NCI-H526 treated with DMSO at 0.1 percent for 48 hours (cell line): ENCODE results near the gene NAV2.
"Not testable (repeated sequence)": the region's sequence is repeated elsewhere in the genome, so short reads cannot be mapped to it uniquely, and the experiment has no call there.

Experiments
- DNase-seq: peaks from one replicate; lab custom pipeline; 2025; lab: John Stamatoyannopoulos, UW

NAV2 gene

GRCh38 chr11:20058749-20059458 is 346.3 kb downstream of the NAV2 start:
- DNase-seq = no peak

DNA sequence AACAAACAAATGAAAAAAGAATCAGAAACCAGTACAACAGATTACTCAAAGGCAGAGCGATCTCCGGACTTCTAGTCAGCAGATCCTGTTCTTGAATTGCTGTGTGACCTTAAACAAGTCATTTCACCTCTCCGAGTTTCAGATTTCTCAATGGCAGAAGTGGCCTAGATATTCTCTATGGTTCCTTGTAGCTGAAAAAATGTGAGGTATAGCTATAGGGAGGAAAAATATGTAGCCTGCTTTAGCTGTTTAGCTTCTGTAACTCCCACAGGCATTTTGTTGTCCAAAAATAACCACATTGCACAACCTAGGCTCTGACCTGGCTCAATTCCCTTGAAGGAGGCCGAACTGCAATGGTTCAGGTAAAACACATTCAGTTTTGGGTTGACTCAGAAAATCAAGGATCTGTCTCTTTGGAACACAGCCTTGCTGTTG is 347.0 kb downstream of the NAV2 start:
- DNase-seq = no peak

DNA sequence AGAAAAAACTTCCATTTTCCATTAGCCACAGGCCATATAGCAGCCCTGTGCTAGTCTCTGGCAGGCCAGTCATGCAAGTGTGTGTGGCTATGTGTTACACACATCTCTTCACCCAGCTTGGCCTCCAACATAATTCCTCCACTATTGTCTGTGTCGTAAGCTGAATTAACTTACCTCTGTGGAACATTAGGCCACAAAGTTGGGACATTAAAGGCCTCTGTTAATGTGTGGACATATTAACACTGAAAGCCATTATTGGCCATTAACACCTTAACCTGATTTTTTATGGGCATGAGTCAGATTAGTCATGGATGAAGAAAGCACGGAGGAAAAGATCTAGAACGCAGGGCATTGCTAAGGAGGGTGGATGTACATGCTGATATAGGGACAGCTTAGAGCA is 347.5 kb downstream of the NAV2 start:
- no peak for DNase-seq

- no peak for DNase-seq
Measured at GRCh38 chr11:20060647-20061205, 348.1 kb downstream of the NAV2 start.

DNA sequence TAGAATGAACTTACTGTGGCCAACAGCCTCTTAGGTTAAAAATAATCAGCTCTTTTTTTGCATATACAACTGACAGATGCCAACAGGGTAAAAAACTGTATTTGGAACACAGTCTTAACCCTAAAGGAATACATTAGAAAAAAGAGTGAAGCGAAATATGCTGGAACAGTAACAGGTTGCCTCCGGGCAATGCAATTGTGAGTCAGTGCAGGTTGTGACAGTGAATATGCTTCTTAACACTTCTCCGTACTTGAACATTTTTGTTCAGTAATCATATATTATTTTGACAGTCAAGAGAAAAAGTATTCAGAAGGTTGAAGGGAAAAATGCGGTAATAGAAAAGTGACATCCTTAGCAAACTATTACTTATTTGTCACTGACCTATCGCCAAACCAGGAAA is 349.1 kb downstream of the NAV2 start:
- DNase-seq = no peak

DNA sequence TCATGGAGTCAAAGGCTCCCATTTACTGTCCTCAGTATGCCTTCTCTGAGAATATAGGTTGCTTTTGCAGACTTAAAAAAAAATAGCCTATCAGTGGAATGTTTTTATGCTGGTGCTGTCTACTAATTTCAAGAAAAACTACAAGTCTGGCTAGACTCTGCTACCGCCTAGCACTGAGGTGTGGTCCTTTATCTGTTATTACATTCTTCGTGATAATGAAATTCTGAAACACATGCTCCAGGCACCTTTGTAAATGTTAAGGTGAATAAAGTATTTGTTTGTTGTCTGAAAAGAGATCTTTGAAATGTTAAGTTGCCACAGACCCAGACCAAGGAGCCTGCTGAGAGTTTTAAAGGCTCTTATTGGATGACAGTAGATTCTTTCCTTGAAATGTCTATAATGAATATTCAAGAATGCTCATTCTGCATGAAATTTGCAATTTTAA is 352.3 kb downstream of the NAV2 start:
- no peak for DNase-seq

GRCh38 chr11:20065406-20065805 is 352.8 kb downstream of the NAV2 start:
- DNase-seq = no peak

GRCh38 chr11:20066013-20066782 is 353.6 kb downstream of the NAV2 start:
- DNase-seq = no peak

- DNase-seq = no peak
Measured at GRCh38 chr11:20066783-20067156, 354.1 kb downstream of the NAV2 start.

DNA sequence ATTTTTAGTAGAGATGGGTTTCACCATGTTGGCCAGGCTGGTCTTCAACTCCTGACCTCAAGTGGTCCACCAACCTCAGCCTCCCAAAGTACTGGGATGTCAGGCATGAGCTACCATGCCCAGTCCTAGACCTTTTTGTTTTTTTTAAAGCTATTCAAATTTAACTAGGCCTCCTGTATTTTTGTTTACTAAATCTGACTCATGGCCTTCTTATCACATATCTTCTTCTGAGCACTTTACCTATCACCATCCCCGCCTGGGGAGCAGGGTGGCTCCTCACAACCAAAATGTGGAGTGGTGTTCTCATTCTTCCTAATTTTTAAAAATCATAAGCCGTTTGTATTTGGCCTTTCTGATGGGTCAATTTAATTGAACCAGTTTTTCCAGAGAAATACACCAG is 355.0 kb downstream of the NAV2 start:
- DNase-seq = no peak

- no peak for DNase-seq
Measured at GRCh38 chr11:20068691-20069090, 356.1 kb downstream of the NAV2 start.

GRCh38 chr11:20070459-20070858 is 357.8 kb downstream of the NAV2 start:
- DNase-seq = peak; percentile 20

DNA sequence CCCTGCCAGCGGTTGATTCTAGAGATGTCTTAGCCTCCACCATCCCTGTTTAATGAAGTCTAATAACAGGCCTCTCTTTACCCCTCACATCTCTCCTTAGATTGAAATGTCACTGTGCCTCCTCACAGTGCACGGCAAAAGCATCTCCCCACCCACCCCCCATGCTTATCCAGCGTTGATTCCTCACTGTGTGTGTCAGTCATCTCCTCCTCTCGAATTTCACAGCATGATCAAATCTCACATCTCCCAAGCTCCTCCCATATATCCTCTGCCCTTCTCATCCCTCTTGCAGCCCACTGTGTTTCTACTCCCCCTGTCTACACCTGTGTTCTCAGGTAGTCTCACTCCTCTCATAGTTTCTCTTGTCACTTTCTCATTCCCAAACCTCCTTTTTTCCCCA is 363.0 kb downstream of the NAV2 start:
- DNase-seq = no peak

- no peak for DNase-seq
Measured at GRCh38 chr11:20078846-20079245, 366.2 kb downstream of the NAV2 start.

- no peak for DNase-seq
Measured at GRCh38 chr11:20080032-20080685, 367.5 kb downstream of the NAV2 start.

- no peak for DNase-seq
Measured at GRCh38 chr11:20081336-20081735, 368.7 kb downstream of the NAV2 start.

DNA sequence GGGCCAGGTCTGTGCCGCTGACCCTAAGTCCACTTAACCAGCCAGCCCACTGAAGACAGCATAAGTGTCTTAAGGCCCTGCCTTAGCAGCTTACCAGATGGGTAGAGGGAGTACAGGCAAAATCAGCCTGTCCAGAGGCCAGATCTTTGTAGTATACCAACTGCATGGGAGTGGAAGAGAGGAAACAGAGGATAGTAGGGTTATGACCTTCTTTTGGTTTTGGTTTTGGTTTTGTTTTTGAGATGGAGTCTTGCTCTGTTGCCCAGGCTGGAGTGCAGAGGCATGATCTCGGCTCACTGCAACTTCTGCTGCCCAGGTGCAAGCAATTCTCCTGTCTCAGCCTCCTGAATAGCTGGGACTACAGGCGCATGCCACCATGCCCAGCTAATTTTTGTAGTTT is 371.2 kb downstream of the NAV2 start:
- DNase-seq = not testable (repeated sequence)

- no peak for DNase-seq
Measured at GRCh38 chr11:20084921-20085814, 372.5 kb downstream of the NAV2 start.

GRCh38 chr11:20085918-20086317 is 373.3 kb downstream of the NAV2 start:
- no peak for DNase-seq

DNA sequence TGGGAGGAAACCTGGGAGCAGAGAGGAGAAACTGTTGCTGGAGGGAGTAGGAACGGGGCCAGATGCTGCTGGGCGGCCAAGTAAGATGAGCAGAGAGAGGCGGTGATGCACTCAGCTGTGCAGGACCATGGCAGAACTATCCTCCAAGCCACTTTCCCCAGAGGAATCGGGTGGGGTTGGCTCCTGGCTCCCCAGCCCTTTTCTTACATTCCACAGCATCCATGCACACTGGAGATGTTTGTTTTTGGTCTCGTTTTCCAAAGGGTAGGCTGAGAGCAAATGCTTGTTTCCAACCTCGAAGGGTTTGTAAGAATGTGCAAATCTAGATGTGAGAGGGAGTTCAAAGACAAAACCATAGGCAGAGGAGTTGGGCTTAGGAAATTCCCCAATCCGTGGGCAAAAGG is 374.5 kb downstream of the NAV2 start:
- DNase-seq = no peak

DNA sequence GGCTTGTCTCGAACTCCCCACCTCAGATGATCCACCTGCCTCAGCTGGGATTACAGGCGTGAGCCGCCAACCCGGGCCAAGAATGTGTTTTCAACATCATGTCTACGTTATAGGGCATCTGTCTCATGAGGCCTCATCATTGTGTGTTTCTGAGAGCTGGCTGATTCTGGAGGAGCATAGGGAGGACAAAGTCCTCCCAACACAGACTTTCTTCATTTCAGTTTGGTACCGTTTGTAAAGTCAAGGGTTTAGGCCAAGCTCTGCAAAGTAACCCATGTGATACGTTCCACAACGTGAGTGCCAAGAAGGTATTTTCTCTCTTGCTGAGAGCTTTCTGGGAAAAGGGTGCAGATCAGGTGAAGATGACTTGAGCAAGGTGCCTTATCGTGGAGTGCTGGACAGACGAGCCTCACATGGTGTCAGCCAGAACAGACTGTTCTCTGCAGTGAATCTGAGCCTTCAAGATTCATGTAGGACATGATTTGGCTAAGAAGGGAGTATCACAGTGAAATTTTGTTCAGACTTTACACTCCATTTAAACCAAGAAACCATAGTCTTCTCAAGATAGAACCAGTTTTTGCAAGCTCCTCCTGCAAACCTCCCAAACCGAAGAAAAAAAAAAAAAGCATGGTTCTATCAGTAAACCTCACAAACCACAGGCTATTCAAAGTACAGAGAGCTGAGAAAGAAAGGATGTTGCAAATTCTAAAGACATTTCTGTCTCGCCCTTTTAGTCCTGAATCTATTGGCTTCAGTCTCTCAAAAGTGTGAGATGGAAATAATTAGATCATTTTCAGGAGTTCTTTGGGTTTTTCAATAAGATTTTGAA is 376.0 kb downstream of the NAV2 start:
- no peak for DNase-seq
